Lung (tissue), 12 donors: ENCODE data around the gene HAPLN2. TPM values are rescaled to one million over a fixed set of nuclear protein-coding genes. Genes with fewer than 3 reads are reported as not detected.

Experiments used
- ATAC-seq: fragments of 200-7000 bp; cut with Tn5 transposase; one replicate; pipeline ENCODE4 v1.9.1; 2020; ENCODE audit warnings: moderate number of reproducible peaks; ENCODE audit not compliant: insufficient read depth, low FRiP score
- DNase-seq, 3 donors: peaks; one replicate each; pipeline ENCODE4 v3.0.0-alpha.2; 2013 to 2017
- H3K27ac ChIP-seq, 2 donors: one replicate each; pipeline ENCODE4 v1.5.1; 2013; ENCODE audit warnings: mild to moderate bottlenecking in 2 of 2, moderate library complexity in 2 of 2, control low read depth in 1 of 2, inconsistent platforms in 1 of 2, low read depth in 1 of 2, low read length in 1 of 2
- H3K27me3 ChIP-seq, 3 donors: one replicate each; pipeline ENCODE4 v1.5.1; 2013; ENCODE audit warnings: low read length in 2 of 3; ENCODE audit not compliant: control insufficient read depth in 3 of 3, insufficient read depth in 3 of 3
- H3K36me3 ChIP-seq, 4 donors: one replicate each; pipeline ENCODE4 v1.5.1; 2013; ENCODE audit warnings: low read length in 4 of 4, mild to moderate bottlenecking in 1 of 4, moderate library complexity in 1 of 4; ENCODE audit not compliant: control insufficient read depth in 4 of 4, insufficient read depth in 4 of 4
- H3K4me1 ChIP-seq, 5 donors: one replicate each; pipeline ENCODE4 v1.5.1; 2013; ENCODE audit warnings: low read length in 5 of 5, mild to moderate bottlenecking in 2 of 5, moderate library complexity in 1 of 5; ENCODE audit not compliant: control insufficient read depth in 5 of 5, insufficient read depth in 5 of 5
- H3K4me3 ChIP-seq: one replicate; pipeline ENCODE4 v1.5.1; 2013; ENCODE audit warnings: mild to moderate bottlenecking, control low read depth, moderate library complexity
- H3K9ac ChIP-seq, 2 donors: one replicate each; pipeline ENCODE4 v1.5.1; 2013; ENCODE audit warnings: low read length in 2 of 2, control low read depth in 1 of 2; ENCODE audit not compliant: insufficient read depth in 1 of 2
- H3K9me3 ChIP-seq, 4 donors: one replicate each; pipeline ENCODE4 v1.5.1; 2013; ENCODE audit warnings: low read length in 3 of 4, mild to moderate bottlenecking in 1 of 4, moderate library complexity in 1 of 4; ENCODE audit not compliant: control insufficient read depth in 4 of 4, insufficient read depth in 3 of 4
- CTCF ChIP-seq: IDR thresholded peaks from 2 replicates; pipeline ENCODE4 v1.5.1; 2012; ENCODE audit warnings: mild to moderate bottlenecking; ENCODE audit errors: control extremely low read depth, extremely low read depth
- WGBS, 2 donors: extraction: QIAGEN DNeasy Blood & Tissue Kit; methylation state at CpG; one replicate each; pipeline ENCODE4 v1.1.7; 2013; 5-methylcytosine and 5-hydroxymethylcytosine counted together
- polyA plus RNA-seq, 2 donors: library from polyadenylated mRNA; stranded (reverse); fragments of 200-250 nt; gene quantifications; one replicate each; pipeline ENCODE4 v1.2.1, GENCODE V29; 2013
- total RNA-seq, 2 donors: library from RNA; depleted of rRNA in 1 of 2; stranded (reverse); fragments of >200 nt in 1 of 2; gene quantifications; one replicate each; pipeline ENCODE4 v1.2.1, GENCODE V29; 2014 to 2021
- donor health status: control.
- donor health status: control.
- donor health status: Bipolar disorder and iron deficiency.
- donor health status: healthy.
- donor health status: DM: yes; HTN: yes; CAD: no.

The HAPLN2 gene
- total and polyA plus RNA-seq, 4 donors: 0.18 to 0.31 (median 0.24) TPM; not detected in 1

GRCh38 chr1:156598731-156599432 is 20.3 kb upstream of the HAPLN2 start:
- no peak for TF ChIP-seq CTCF
- no peak overlapping the region for H3K4me3 ChIP-seq
- H3K27ac ChIP-seq: no peak overlapping the region
- DNase-seq: no peak
- peaks cover 3 to 10% (median 6%) of the 10 kb centered on the region in 5 donors for H3K4me1 ChIP-seq
- peaks cover 3 to 31% (median 21%) of the 10 kb centered on the region in 4 donors for H3K36me3 ChIP-seq
- WGBS, 2 donors: 94 to 95% methylated on average over 4 of the region's 4 CpGs
- no peaks in the 10 kb centered on the region for H3K9me3 ChIP-seq
- H3K9ac ChIP-seq: no peak overlapping the region
- no peaks in the 10 kb centered on the region for H3K27me3 ChIP-seq
- ATAC-seq: no peak

GRCh38 chr1:156599811-156600210 is 19.4 kb upstream of the HAPLN2 start:
- ATAC-seq (no peak), DNase-seq (no peak)
- Histone ChIP-seq H3K27ac (no peak overlapping the region), H3K36me3 (peaks cover 3 to 27% (median 17%) of the 10 kb centered on the region in 4 donors), H3K9me3 (no peaks in the 10 kb centered on the region), H3K4me1 (peaks cover 3 to 10% (median 6%) of the 10 kb centered on the region in 5 donors), H3K4me3 (no peak overlapping the region), H3K9ac (no peak overlapping the region), H3K27me3 (no peaks in the 10 kb centered on the region)
- no peak for TF ChIP-seq CTCF
- WGBS, 2 donors: 48 to 52% methylated on average over 3 of the region's 3 CpGs

DNA sequence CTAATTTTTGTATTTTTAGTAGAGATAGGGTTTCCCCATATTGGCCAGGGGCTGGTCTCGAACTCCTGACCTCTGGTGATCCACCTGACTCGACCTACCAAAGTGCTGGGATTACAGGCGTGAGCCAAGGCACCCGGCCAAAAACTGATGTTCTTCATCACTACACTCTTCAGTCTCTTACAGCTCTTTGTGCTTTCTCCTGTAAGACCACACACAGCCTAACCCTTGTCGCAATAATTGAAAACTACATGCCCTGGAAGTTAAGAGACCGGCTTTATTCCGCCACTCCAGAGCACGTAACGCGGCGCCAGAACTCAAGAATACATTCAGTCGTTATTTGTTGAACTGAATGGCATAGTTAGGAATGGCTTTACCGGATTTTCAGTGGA is 18.5 kb upstream of the HAPLN2 start:
- peak in 1 of 3 donors; percentile 28 for DNase-seq
- no peak for TF ChIP-seq CTCF
- peak overlapping the region in 1 of 2 donors; percentile 31 for H3K9ac ChIP-seq
- H3K4me1 ChIP-seq: peaks cover 3 to 10% (median 6%) of the 10 kb centered on the region in 5 donors
- H3K27me3 ChIP-seq: no peaks in the 10 kb centered on the region
- 4 to 6% methylated on average over 13 of the region's 13 CpGs for WGBS, 2 donors
- no peaks in the 10 kb centered on the region for H3K9me3 ChIP-seq
- H3K36me3 ChIP-seq: peaks cover 3 to 18% (median 14%) of the 10 kb centered on the region in 4 donors
- peak overlapping the region; percentile 75 for H3K4me3 ChIP-seq
- no peak for ATAC-seq
- peak overlapping the region; percentile 34 to 63 for H3K27ac ChIP-seq
